Hepatic stellate cell (primary cell): ENCODE data around the gene TAS2R7.
"Not testable (repeated sequence)": the region's sequence is repeated elsewhere in the genome, so short reads cannot be mapped to it uniquely, and the experiment has no call there.

Source experiments
- DNase-seq: peaks from one replicate; pipeline ENCODE4 v3.0.0; 2011; ENCODE audit warnings: low spot score

TAS2R7 gene, protein sequence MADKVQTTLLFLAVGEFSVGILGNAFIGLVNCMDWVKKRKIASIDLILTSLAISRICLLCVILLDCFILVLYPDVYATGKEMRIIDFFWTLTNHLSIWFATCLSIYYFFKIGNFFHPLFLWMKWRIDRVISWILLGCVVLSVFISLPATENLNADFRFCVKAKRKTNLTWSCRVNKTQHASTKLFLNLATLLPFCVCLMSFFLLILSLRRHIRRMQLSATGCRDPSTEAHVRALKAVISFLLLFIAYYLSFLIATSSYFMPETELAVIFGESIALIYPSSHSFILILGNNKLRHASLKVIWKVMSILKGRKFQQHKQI

DNA sequence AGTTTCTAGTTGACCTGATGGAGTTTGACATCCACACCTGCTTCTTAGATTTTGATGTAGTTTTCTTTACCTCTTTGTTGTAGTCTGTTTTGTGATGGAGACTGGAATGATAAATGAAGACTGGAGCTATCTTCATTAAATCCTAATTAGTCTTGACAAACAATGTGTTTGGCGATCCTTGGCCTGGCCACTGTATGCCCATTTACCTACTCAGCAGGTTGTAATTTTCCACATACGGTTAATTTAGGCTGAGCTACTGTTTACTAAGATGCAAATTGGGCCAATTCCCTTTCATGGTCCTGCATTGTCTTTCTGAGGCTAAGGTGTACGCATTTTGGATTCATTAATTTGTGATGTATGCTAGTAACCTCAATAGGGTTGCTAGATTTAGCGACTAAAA lies at the start of gene TAS2R7:
Gene TAS2R7, minus strand, starts transcription at position 41 of the 400 bp plus-strand sequence. CDS start 57 bp downstream, outside the sequence.
- DNase-seq, result no peak

DNA sequence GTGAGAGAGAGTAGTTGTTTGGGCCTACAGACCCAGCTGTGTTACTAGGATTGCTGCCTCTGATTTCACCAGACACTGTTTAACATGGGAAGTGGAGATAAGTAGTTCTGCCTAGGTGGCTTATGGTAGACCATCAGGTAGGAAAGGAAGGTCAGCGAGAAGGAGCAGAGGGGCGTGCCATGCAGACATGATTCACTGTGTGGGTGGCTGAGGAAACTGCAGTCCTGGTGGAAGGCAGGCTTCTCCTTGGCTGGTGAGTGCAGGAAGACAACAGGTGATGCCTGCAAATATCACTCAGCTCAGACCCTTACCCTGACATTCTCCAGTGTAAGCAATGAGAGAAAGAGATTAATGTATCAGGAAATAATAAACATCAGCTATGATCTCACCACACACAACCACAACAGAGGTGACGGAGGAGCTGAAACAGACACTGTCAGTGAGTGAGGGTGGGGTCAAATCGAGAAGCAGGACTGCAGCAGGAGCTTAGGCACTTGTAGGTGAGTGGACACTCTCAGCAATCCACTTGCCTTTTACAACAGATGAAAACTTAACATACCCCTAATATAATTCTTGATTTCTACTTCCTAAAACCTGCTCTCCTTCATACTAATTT lies 48.9 kb upstream of the TAS2R7 start:
- no peak for DNase-seq

DNA sequence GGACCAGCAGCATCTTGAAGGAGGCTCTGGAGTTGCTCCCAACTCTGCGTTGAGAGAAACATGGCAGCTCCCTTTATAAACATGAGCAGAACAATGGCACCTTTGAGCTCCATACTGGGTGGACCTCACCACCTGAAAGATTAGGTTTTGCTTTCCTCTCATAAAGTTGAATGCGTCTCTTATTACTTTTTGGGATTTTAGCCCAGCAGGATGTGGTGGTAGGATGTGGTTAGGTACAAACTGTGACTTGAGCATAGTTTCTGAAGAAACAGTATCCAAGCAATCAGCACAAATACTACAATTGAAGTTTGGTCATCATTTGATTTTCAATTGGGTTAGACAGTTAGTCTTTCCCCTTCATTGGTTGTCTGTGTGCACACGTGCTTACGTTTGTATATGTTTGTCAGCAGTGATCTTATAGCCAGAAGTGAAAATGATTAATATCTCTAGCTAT lies 47.0 kb upstream of the TAS2R7 start, which contains the start of gene PRR4:
Gene PRR4, minus strand, starts transcription at position 51 of the 454 bp plus-strand sequence. Its CDS starts 38 bp downstream, at position 13.
- DNase-seq, result no peak

DNA sequence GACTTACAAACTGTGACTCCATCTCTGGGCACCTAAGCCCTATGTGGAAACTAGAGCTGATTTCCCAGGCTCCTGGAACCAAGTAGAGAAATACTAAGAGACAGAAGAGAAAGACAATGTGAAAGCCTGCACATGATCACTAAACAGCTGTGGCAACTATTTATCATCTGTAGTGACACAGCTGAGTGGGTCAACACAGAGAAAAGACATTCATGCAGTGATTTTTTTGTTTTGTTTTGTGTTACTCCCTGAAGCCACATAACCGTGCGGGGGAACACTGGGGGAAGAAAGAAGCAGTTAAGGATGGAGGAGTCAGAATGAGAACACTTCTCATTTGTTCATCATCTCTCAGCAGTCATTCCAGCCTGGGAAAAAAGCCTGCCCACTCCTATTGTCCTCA lies 45.3 kb upstream of the TAS2R7 start:
- no peak for DNase-seq

DNA sequence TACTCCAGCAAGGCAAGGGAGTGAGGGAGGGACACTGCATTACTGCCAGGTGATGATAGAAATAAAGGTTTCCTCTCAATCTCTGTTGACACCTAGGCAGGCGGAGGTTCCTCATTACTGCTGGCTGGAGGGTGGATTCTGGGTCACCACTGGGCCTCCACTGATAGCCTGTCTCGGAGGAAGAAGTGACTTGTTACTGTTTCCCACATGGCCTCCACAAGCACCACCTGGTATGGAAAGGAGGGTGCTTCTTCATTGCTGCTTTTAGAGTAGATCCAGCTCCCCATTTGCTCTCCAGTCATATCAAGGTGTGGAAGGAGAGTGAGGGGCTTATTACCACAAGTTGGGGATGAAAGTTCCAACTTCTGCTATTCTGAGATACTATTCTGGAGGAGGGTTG lies 40.4 kb upstream of the TAS2R7 start:
- DNase-seq, result no peak

DNA sequence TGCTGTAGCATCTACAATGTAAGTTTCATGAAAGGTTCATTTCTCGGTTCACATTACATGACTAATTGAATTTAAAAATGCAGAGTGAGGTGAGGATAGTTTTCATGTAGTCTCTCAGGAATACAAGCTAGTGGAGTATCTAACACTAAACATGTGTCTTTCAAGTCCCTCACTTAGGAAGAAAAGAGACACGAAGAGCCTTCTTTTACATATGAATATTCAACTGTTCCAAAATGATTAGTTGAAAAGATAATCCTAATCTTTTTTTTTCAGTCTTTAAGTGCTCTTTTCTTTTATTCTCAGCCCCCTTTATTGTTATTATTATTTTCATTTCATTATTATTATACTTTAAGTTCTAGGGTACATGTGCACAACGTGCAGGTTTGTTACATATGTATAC lies 36.0 kb upstream of the TAS2R7 start:
- DNase-seq, result no peak

DNA sequence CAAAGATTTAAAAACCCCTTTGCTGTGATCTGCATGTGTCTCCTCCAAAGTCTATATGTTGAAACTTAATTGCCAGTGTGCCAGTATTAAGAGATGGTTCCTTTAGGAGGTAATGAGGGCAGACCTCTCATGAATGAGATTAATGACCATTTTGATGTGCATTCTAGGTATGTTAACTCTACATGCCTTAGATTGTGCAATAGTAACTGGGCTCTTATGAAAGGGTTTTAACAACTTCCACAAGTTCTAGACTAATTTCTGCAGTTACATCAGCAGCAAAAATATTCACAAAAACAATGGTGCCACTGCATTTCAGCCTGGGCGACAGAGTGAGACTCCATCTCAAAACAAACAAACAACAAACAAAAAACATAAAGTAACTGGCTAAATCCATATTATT lies 27.6 kb upstream of the TAS2R7 start:
- DNase-seq, result no peak

DNA sequence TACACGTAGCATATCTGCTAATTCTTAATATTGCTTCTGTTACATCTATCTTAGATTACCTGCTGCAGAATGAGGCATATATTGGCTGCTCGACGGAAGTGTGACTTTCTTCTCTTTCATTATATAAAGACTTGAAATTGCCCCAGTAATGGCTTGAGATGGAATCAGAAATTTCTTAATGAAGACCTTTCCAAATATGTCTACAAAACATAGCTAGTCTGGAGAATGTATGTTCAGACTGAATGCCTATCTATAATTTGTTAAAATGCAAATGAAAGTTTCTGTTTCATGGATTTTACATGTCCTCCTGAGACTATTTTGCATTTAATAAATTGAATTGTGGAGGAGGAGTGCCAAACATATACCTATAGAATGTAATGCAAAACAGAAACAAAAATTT lies 23.8 kb upstream of the TAS2R7 start, which contains the start of gene TAS2R10:
Gene TAS2R10, minus strand, starts transcription at position 101 of the 400 bp plus-strand sequence. Its CDS starts 89 bp downstream, at position 12.
- no peak for DNase-seq

DNA sequence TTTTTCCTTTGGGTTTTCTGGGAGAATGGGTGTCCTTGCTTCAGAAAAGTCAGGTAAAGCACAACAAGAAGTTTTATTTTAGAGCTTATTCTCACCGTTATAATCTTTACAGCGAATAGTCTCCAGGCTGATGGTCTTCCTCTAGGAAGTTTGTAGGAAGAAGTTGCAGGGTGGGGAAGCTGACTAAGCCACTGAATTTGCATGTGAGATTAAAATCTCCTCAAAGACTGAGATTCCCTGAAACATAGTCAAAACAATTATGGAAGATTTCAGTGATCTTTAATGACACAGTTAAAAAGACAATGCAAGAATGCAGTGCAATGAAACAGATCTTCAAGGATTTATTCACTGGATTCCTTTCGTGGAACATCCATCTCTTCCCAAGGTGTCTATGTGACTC lies 22.5 kb upstream of the TAS2R7 start:
- no peak for DNase-seq

DNA sequence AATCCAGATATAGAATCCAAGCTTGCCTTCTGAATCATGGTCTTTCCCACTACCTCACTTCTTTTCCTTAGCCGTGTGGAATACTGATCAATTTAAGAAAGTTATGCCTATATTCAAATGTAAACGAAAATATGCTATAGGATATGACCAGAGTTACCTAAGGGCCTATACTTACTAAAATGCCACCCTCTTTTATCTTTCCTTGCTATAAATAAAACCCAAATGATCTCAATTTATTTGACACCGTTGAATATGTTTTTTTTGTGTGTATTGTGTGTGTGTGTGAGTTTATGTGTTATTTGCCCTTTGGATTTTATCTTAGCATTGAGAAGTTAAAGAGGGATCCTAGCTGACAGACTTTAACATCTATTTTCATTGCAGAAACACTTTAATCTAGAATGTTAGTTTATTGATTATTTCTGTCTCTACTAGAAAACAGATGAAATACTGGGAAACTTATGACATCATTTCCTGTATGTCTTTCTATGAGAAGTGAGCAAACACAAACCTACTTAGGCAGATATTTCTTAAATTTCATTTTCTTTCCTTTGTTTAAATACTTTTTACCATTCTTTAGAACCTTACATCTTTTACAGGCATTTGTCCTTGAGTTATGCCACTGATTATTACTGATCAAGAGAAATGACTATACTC lies 9.6 kb upstream of the TAS2R7 start:
- DNase-seq, result no peak

DNA sequence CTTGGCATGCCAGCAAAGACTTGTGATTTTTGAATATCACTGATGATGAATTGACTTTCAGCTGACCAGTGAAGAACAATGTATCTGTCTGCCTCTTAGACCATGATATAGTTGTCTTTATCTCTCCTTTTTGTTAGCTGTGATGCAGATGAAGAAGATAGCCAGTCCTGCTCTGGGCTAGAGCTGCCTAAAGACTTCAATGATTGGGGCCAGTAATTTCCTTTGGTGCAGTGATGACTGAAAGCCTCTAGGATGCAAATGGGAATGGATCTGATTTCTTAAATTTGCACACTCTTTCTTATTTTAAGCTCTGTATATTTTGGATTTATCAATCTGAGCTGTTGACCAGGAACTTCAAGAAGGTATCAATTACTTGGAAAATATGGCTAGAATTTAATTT lies 7.6 kb upstream of the TAS2R7 start, which contains the start of gene TAS2R9:
Gene TAS2R9, minus strand, starts transcription at position 101 of the 400 bp plus-strand sequence. Its CDS starts 93 bp downstream, at position 8.
- DNase-seq, result no peak

DNA sequence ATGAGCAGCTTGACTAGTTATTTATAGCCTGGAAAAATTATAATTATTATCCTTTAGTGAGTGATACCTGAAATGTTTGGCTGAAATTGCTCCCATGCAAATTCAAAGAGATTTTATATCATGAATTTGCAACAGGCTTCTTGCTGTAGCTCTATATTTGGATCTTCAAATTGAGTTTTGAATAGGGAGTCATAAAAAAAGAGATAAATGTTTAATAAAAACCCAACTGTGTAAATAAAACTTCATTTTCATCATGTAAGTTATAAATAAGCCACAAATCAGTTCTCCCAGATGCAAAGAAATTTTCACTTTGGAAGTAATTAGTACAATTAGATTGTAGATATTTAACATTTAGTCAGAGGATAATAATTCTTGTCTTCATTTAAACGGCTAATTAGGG lies 4.8 kb upstream of the TAS2R7 start, which contains the start of gene TAS2R8:
Gene TAS2R8, minus strand, starts transcription at position 101 of the 400 bp plus-strand sequence. CDS start 306 bp downstream, outside the sequence.
- DNase-seq, result no peak

DNA sequence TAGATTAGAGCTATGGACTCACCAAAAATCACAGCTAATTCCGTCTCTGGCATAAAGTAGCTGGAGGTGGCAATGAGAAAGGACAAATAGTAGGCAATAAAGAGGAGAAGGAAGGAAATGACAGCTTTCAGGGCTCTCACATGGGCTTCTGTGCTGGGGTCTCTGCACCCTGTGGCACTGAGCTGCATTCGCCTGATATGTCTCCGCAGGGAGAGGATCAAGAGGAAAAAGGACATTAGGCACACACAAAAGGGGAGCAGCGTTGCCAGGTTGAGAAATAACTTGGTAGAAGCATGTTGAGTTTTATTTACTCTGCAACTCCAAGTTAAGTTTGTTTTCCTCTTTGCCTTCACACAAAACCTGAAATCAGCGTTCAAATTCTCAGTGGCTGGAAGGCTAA lies 686 bp downstream of the TAS2R7 start:
- DNase-seq, result no peak

DNA sequence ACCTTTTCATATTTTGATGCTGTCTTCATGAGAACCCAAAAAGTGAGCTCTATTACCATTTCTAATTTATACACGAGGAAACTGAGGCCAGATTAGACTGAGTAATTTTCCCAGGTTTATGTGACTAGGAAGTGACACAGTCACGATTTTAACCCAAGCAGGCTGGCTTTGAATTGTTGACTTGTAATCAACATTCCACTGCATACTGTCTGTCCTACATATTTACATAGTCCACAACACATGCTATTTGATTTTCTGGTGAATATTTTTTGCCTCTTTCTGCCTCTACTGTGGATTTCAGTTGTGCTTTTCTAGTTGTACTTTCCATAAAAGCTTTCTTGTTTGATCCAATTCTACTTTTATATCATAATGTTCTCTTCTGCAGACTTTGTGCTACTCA lies 8.2 kb downstream of the TAS2R7 start:
- no peak for DNase-seq

DNA sequence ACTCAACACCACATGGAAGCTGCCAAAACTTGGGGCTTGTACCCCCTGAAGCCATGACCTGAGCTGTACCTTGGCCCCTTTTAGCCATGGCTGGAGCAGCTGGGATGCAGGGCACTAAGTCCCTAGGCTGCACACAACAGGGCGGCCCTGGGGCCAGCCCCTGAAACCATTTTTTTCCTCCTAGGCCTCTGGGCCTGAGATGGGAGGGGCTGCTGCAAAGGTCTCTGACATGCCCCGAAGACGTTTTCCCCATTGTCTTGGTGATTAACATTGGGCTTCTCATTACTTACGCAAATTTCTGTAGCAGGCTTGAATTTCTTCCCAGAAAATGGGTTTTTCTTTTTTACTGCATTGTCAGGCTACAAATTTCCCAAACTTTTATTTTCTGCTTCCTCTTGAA lies 10.7 kb downstream of the TAS2R7 start:
- not testable (repeated sequence) for DNase-seq

DNA sequence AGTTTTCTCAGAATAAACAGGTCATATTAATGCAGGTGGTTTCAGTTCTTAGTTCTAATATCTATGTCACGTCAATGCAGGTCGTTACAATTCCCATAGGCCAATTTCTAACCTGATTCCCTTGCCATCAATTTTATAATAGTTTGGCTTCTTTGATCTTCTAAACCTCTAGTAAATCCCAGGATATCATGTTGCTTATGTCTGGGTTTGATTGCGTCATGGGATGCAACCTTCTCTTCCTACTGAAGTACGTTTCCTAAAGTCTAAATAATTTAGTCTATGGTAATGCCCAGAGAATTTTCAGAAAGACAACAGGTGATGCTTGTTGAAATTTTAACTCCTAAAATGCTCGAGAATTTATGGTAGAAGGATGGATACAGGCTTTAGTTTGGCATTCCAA lies 19.2 kb downstream of the TAS2R7 start:
- DNase-seq, result no peak

DNA sequence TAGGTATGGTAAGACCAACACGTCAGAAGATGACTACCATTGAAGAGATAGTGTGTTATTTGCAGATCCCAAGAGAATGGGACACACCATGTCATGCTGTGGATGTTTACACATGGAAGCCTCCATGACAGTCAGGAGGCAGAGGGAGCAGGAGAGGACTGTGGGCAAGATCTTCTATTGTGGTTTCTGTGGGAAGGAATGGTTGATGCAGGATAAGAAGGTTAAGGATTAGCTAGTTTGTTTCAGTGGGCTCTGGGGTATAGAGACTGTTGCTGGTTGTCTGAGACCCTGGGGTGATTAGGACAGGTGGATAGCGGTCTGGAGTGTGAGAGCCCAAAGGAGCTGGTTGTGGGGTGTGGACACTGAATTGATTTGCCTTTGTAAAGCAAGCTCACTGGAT lies 23.3 kb downstream of the TAS2R7 start:
- no peak for DNase-seq

DNA sequence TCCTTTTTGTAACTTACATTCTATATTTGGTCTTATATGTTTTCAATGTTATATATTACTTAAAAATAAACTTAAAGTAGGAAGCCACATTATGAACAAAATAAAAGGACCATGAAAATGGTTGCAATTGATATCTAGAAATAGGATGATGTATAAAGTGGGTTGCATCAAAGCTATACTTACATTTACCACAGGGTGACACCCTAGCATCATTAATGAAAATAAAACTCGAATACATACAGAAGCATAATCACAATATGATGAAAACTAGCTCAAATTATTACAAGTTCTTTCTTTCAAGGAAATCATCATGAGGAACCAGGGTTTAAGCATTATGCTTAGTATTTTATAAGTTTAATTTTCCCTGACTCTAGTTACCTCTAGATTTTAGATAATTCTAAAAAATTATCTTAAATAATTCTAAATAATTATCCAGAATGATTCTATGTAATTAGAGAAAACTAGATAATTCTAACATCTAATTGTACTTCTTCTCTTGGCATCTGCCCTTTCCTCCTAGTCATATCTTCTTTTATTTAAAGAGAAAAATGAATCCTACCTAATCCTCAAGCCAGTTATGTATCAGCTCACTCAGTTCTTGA lies 31.2 kb downstream of the TAS2R7 start:
- no peak for DNase-seq

DNA sequence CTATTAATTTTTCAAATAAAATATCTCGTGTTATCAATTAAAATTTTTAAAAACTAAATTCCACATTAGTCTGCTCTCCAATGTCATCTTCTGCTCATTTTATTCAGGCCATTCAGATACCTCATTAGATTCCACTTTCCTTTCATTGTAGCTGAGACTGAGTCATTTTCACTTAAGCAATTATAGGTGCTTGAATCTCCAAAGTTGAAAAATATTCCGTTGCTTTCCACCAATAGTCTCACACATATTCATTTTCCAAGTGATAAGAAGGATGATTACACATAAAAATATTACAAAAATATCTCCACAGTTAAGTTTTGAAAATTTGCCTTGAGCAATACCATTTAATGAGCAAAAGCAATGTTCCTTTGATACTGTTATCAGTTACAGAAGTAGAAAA lies 42.8 kb downstream of the TAS2R7 start:
- DNase-seq, result no peak

DNA sequence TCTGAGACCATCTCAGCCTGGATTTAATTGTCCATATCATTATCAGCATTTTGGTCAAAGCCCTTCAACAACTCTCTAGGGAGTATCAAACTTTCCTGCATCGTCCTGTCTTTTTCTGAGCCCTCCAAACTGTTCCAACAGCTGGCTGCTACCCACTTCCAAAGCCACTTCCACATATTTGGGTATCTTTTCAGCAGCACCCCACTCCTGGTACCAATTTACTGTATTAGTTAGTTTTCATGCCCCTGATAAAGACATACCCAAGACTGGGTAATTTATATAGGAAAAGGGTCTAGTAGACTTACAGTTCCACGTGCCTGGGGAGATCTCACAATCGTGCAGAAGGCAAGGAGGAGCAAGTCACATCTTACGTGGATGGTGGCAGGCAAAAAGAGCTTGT lies 46.2 kb downstream of the TAS2R7 start:
- DNase-seq, result no peak

DNA sequence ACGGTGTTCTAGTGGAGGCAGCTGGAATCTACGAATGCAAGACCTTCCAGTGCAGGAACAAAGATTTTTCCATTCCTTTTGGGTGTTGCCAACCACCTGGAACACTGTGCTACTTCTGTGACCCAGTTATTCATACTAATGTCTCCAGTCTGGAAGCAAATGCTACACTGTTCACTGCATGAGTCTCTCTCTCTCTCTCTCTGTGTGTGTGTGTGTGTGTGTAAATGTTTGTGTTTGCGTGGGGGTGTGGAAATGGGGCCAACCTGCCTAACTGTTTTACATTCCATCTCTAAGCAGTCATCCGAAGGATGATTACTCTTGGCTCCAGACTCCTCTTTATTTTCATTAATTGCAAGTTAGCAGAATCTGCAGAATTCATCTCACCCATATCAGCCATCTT lies 49.4 kb downstream of the TAS2R7 start:
- no peak for DNase-seq
